Measurements from ENCODE around the gene TRIO.
A peak's percentile ranks its signal among the peaks of the same experiment; 100 is the strongest.
"Not testable (repeated sequence)": the region's sequence is repeated elsewhere in the genome, so short reads cannot be mapped to it uniquely, and the experiment has no call there.

Gene TRIO

GRCh38 chr5:14366763-14367162 lies 223.6 kb downstream of the TRIO start:
- no peak for DNase-seq

DNA sequence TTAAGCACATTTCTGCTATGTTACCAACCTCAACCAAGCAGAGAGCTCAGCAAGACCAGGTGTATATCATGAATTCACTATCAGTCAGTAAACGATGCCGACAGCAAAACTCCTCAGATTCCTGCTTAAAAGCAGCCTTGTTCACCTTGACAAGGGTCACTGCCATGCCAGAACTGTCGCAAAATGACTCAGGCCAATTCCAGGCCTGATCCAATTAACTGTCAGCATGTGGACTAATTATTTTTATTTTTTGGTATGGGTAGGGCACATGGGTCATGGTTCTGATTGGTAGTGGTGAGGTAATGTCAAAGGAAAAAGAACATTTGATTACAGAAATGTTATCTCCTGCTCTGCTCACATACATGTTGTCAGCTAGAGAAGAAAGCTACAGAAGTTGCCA lies 224.2 kb downstream of the TRIO start:
- DNase-seq = no peak

DNA sequence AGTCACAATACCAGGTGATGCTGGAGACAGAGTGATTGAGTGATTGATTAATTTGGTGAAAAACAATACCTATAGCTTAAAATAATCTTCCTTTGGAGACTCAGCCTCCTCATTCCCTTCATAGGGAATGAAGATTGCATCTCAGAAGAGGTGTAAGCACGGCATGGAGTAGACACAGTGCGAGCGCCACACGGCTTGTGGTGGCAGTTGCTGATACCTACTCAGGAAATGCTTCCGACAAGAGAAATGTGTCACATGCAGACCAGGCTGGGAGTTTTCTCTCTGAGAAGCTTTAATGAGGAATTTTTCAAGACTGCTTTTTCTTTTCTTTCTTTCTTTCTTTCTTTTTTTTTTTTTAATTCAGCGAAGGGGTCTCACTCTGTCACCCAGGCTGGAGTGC lies 226.6 kb downstream of the TRIO start:
- no peak for DNase-seq

GRCh38 chr5:14370386-14370785 lies 227.2 kb downstream of the TRIO start:
- no peak for DNase-seq

- no peak for DNase-seq
Observed at GRCh38 chr5:14373685-14374084, 230.5 kb downstream of the TRIO start.

- no peak for DNase-seq
Observed at GRCh38 chr5:14374100-14374499, 231.0 kb downstream of the TRIO start.

GRCh38 chr5:14376789-14377188 lies 233.6 kb downstream of the TRIO start:
- DNase-seq = no peak

DNA sequence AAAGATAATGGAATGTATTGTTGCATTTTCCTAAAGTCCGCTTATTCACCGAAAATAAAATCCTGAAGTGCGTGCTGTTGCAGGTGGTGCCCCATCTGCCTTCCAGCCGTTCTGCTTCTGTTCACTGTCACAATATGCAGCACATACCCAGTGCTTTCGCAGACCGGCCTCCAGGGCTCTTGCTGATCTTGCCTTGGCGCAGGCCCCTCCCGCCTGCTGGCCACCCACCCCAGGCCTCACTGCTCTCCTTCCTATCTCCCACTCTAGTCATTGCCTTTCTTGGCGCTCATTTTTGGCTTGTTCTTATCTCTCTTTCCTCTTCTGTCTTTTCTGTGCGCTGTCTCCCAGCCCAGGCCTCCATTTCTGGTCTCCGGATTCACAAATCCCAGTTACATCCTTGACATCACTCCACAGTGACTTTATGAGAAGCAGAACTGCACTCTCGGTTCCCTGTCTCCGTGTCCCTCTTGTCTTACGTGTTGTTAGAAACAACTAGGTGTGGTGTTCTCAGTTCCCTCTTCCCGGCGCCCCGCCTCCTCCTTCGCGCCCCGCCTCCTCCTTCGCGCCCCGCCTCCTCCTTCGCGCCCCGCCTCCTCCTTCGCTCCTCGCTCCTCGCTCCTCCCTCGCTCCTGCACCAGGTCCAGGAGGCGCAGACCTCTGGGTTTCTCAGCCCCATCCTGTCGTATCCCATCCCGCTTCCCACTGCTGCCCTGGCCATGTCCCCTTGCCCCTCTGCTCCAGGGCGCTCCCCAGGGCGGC lies 236.8 kb downstream of the TRIO start:
- no peak for DNase-seq

- no peak for DNase-seq
Observed at GRCh38 chr5:14380712-14381111, 237.6 kb downstream of the TRIO start.

DNA sequence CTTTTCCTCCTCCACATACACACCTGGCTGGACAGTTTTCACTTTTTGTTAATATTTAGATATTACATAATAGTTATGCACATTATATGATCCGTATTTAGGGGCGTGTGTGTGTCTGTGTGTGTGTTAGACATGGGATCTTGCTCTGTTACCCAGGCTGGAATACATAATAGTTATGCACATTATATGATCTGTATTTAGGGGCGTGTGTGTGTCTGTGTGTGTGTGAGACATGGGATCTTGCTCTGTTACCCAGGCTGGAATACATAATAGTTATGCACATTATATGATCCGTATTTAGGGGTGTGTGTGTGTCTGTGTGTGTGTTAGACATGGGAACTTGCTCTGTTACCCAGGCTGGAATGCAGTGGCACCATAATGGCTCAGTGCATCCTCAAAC lies 239.5 kb downstream of the TRIO start:
- no peak for DNase-seq

GRCh38 chr5:14383923-14384322 lies 240.8 kb downstream of the TRIO start:
- DNase-seq = no peak

GRCh38 chr5:14385019-14385418 lies 241.9 kb downstream of the TRIO start:
- DNase-seq = no peak

- no peak for DNase-seq
Observed at GRCh38 chr5:14386884-14387624, 243.9 kb downstream of the TRIO start.

- DNase-seq = no peak
Observed at GRCh38 chr5:14388741-14389140, 245.6 kb downstream of the TRIO start.

DNA sequence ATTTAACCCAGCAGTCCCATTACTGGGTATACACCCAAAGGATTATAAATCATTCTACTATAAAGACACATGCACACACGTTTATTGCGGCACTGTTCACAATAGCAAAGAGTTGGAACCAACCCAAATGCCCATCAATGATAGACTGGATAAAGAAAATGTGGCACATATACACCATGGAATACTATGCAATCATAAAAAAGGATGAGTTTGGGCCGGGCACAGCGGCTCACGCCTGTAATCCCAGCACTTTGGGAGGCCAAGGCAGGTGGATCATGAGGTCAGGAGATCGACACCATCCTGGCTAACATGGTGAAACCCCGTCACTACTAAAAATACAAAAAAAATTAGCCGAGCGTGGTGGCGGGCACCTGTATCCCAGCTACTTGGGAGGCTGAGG lies 249.4 kb downstream of the TRIO start:
- DNase-seq = not testable (repeated sequence)

- no peak for DNase-seq
Observed at GRCh38 chr5:14394365-14394764, 251.2 kb downstream of the TRIO start.

DNA sequence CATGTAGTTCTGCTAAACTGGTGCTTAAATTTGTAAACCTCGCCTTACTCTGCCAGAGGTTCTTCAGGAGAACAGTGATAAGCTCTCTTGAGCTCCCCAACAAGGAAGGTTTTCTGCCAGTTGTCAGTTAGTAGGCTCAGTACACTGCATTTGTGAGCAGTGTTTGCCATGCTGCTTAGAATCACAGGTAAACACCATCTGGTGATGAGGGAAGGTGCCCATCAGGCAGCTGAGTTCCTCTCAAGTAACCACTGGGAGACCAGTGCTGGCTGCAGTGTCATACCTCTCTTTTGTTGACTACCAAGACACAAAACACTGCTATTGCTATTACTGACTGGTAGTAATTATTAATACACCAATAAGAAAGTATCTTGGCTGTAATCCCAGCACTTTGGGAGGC lies 252.3 kb downstream of the TRIO start:
- no peak for DNase-seq

GRCh38 chr5:14396066-14396465 lies 252.9 kb downstream of the TRIO start:
- no peak for DNase-seq

GRCh38 chr5:14396737-14397136 lies 253.6 kb downstream of the TRIO start:
- no peak for DNase-seq

DNA sequence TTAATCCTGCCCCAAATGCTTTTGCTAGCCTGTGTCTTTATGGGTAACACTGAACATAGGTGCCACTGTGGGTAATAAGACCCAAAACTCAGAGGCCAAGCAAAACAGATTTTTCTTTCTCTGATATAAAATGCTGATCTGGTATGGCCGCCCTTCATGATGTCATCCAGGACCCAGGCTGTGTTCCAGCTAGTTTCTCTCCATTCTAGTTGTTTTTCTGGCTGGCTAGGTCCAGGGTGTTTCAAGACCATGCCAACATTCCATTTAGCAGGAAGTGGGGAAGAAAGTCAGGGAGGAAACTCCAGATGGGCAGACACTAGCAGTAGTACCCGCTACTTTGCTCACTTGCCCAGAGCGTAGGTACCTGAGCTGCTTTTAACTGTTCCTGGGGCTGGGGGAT lies 254.6 kb downstream of the TRIO start:
- DNase-seq = no peak

DNA sequence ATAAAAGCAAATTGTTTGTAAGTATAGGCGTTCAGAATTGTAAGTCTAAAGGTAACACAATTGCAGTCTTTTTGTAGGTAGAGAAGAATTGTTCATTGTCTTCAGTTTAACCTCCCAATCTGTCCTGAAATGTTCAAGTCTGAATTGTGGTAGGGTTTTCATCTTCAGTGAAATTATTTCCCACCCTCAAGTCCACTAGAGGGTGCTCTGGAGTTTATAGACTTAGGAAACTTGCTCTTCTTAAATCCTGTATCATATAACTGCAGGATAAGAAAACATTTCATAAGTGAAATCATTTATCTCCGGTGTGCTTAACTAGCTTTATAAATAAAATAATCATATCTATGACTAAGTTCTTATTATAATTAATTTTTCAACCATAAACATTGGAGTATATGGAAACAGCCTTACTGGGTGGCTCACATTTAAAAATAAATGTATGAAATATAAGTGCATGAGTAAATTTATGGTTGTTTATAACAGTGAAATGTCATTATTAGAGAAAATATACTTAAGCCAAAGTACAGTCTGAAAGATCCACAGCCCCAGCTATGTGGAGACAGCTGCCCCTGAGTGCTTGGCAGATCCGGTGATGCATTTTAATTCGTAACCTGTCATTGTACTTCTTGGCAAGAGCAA lies 256.0 kb downstream of the TRIO start:
- DNase-seq = peak; percentile 91

DNA sequence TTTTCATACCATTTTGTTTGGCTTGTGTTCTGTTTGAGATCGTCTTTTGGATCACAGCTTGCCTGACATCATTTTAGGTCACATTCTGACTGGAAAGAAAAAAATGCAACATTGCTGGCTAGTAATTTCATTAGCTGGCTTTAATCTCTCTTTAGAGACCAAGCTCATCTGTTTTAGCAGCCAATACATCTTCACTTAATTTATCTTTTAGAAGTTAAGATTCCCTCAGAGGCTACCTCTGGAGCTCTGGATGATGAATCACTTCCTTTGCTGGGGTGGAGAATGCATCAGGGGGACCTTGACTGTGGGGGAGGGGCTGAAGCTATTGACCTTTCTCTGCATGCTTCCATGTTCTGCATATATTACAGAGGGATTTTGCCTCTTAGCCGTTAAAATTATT lies 256.9 kb downstream of the TRIO start:
- no peak for DNase-seq

DNA sequence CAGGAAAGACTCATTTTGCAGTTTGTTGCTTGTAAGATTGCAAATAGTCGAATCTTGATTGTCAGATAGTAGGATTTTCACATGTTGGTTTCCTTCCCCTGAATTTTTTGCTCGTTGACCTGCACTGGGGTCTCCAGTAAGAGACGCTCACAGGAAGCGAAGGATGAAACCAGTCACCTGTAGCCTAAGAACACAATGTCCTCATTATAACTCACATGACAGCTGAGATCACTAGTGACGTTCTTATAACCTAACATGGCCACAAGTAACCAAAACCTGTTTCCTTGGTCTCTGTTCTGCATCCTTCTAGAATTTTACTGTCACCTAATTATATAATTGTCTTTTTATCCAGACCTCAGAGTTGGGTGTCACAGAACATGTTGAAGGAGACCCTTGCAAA lies 257.5 kb downstream of the TRIO start:
- DNase-seq = no peak

DNA sequence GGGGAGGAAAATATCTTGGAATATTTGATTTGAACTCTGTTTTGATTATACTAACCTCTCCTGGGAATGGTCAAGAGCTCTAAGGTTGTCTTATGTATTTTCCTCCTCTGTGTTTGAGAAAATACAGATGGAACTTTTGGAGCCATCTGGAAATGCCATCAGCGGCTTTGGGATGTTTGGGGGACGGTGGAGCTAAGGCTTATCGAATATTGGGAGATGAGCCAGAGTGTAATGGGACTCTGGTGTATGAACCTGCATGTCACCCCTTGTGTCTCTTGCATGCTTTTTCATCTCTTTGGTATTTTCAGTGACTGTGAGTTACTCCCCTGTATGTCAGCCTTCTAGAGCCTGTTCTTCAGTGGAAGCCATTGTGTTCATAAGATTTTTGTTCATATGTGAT lies 258.5 kb downstream of the TRIO start:
- no peak for DNase-seq

Measured in NCI-H748 treated with DMSO at 0.1 percent for 48 hours (cell line).